KMS-11 (cell line): ENCODE data around the gene TLCD3B.
A peak's percentile ranks its signal among the peaks of the same experiment; 100 is the strongest.

ENCODE experiments used
- H2AFZ ChIP-seq: fragments of 200-600 bp; sonication (generic); 2 replicates; pipeline ENCODE4 v1.6.1; 2016; ENCODE audit warnings: antibody characterized with exemption, mixed run types, low read depth
- H3K27ac ChIP-seq: fragments of 200-600 bp; sonication (generic); 2 replicates; pipeline ENCODE4 v1.6.1; 2016; ENCODE audit warnings: mild to moderate bottlenecking, mixed run types
- H3K27me3 ChIP-seq: fragments of 200-600 bp; sonication (generic); 2 replicates; pipeline ENCODE4 v1.6.1; 2017; ENCODE audit warnings: mild to moderate bottlenecking, low read depth, mixed run types, moderate library complexity; ENCODE audit not compliant: insufficient read depth
- H3K36me3 ChIP-seq: fragments of 200-600 bp; sonication (generic); 2 replicates; pipeline ENCODE4 v1.6.1; 2017; ENCODE audit warnings: mild to moderate bottlenecking, mixed run types; ENCODE audit not compliant: insufficient read depth
- H3K4me1 ChIP-seq: fragments of 200-600 bp; sonication (generic); 2 replicates; pipeline ENCODE4 v1.6.1; 2016; ENCODE audit warnings: mild to moderate bottlenecking, low read depth, mixed run types; ENCODE audit not compliant: poor library complexity, severe bottlenecking
- H3K4me2 ChIP-seq: fragments of 200-600 bp; sonication (generic); 2 replicates; pipeline ENCODE4 v1.7.0; 2016; ENCODE audit warnings: mild to moderate bottlenecking, mixed run types
- H3K4me3 ChIP-seq: fragments of 200-600 bp; sonication (generic); IDR thresholded peaks from 2 replicates; pipeline ENCODE4 v1.6.1; 2017; ENCODE audit warnings: low read depth, low read length, mixed read lengths; ENCODE audit not compliant: insufficient read depth
- H3K79me2 ChIP-seq: fragments of 200-600 bp; sonication (generic); 2 replicates; pipeline ENCODE4 v1.6.1; 2016; ENCODE audit warnings: low read depth, mixed run types; ENCODE audit not compliant: insufficient read depth
- H3K9ac ChIP-seq: fragments of 200-600 bp; sonication (generic); 2 replicates; pipeline ENCODE4 v1.6.1; 2016; ENCODE audit warnings: mild to moderate bottlenecking, mixed run types
- H4K20me1 ChIP-seq: fragments of 200-600 bp; sonication (generic); 2 replicates; pipeline ENCODE4 v1.6.1; 2016; ENCODE audit warnings: mild to moderate bottlenecking, mixed run types; ENCODE audit not compliant: insufficient read depth
- CTCF ChIP-seq: fragments of 200-600 bp; sonication (generic); conservative IDR thresholded peaks from 2 replicates; pipeline ENCODE4 v1.6.1; 2017; ENCODE audit warnings: low read depth, mild to moderate bottlenecking, antibody characterized with exemption, low read length, moderate library complexity, mixed read lengths

TLCD3B gene

GRCh38 chr16:30011714-30012504 is 19.2 kb downstream of the TLCD3B start:
- no peaks in the 10 kb centered on the region for H3K4me1 ChIP-seq
- no peak overlapping the region for H3K4me3 ChIP-seq
- H4K20me1 ChIP-seq, result no peaks in the 10 kb centered on the region
- no peak overlapping the region for H3K9ac ChIP-seq
- H2AFZ ChIP-seq, result peak overlapping the region; percentile 57; the same call in 1 of the 2 replicates
- no peaks in the 10 kb centered on the region for H3K36me3 ChIP-seq
- no peaks in the 10 kb centered on the region for H3K79me2 ChIP-seq
- peaks cover 34% of the 10 kb centered on the region for H3K27me3 ChIP-seq
- TF ChIP-seq CTCF, result no peak
- H3K4me2 ChIP-seq, result no peak overlapping the region; the same call in 1 of the 2 replicates
- H3K27ac ChIP-seq, result no peak overlapping the region

GRCh38 chr16:30010844-30011713 is 20.0 kb downstream of the TLCD3B start, which contains the start of gene DOC2A:
Gene DOC2A, minus strand, starts transcription at chr16:30011027. Its CDS starts 805 bp downstream, at chr16:30010222.
- Histone ChIP-seq H4K20me1 (no peaks in the 10 kb centered on the region), H3K4me3 (no peak within 1 kb of the TSS), H3K4me1 (no peaks in the 10 kb centered on the region), H3K27ac (no peak within 1 kb of the TSS), H3K79me2 (no peaks in the 10 kb centered on the region), H3K36me3 (no peaks in the 10 kb centered on the region), H3K27me3 (peaks cover 31% of the 10 kb centered on the region), H3K9ac (no peak within 1 kb of the TSS), H2AFZ (peak within 1 kb of the TSS; percentile 57), H3K4me2 (peak within 1 kb of the TSS; percentile 42; the same call in 1 of the 2 replicates)
- no peak for TF ChIP-seq CTCF

GRCh38 chr16:30009990-30010843 is 20.9 kb downstream of the TLCD3B start:
- no peak overlapping the region for H3K9ac ChIP-seq
- peak overlapping the region; percentile 42; the same call in 1 of the 2 replicates for H3K4me2 ChIP-seq
- no peaks in the 10 kb centered on the region for H4K20me1 ChIP-seq
- no peaks in the 10 kb centered on the region for H3K4me1 ChIP-seq
- no peak overlapping the region for H3K4me3 ChIP-seq
- no peak overlapping the region for H3K27ac ChIP-seq
- no peaks in the 10 kb centered on the region for H3K79me2 ChIP-seq
- H3K36me3 ChIP-seq, result no peaks in the 10 kb centered on the region
- peak overlapping the region; percentile 19; the same call in 1 of the 2 replicates for H2AFZ ChIP-seq
- TF ChIP-seq CTCF, result no peak
- peaks cover 31% of the 10 kb centered on the region for H3K27me3 ChIP-seq
